Spleen (tissue), 7 donors: ENCODE measurements around the gene RETREG1.

Experiments used
- CTCF ChIP-seq, 11 experiments: fragments of 200-600 bp in 7 of 11; fragments of 450-650 bp in 4 of 11; sonication (generic) in 4 of 11; IDR thresholded peaks in 8 of 11; conservative IDR thresholded peaks in 3 of 11; 1 replicate in 7 of 11; 2 replicates in 4 of 11; pipeline versions ENCODE4 v1.4.0 to v1.8.0; 2016 to 2021; ENCODE audit warnings: antibody characterized with exemption in 11 of 11, inconsistent platforms in 4 of 11, mild to moderate bottlenecking in 1 of 11
- POLR2A ChIP-seq, 3 donors: fragments of 450-650 bp; IDR thresholded peaks; one replicate each; pipeline ENCODE4 v1.5.1; 2017; ENCODE audit warnings: antibody characterized with exemption in 3 of 3, mild to moderate bottlenecking in 1 of 3
- POLR2AphosphoS5 ChIP-seq, 3 donors: sonication (generic); formaldehyde crosslinking; IDR thresholded peaks; one replicate each; pipeline ENCODE4 v1.5.1; 2017; ENCODE audit warnings: antibody characterized with exemption in 3 of 3
- donor health status: DM: no; HTN: no; CAD: no; lungs with moderate emphysema.
- donor health status: DM: no; HTN: no; CAD: no.
- donor health status: DM: no; HTN: no; CAD: no.

- TF ChIP-seq POLR2A (IDR thresholded peaks at IDR 0.05): no peak
- TF ChIP-seq CTCF (IDR thresholded peaks at IDR 0.05 in 8 of 11, conservative IDR thresholded peaks at IDR 0.05 in 3 of 11): no peak
- TF ChIP-seq POLR2AphosphoS5 (IDR thresholded peaks at IDR 0.05): no peak
Observed at GRCh38 chr5:16521521-16522483, 95.0 kb downstream of the RETREG1 start.
